OCI-LY1 (cell line): Measurements from ENCODE around the gene CCL25.
A peak's percentile ranks its signal among the peaks of the same experiment; 100 is the strongest.

Experiments used
- H2AFZ ChIP-seq: fragments of 200-600 bp; sonication (generic), shearing (Covaris generic); 2 replicates; pipeline ENCODE4 v1.6.0; 2014; ENCODE audit warnings: antibody characterized with exemption, mild to moderate bottlenecking, low read length
- H3F3A ChIP-seq: fragments of 200-600 bp; sonication (generic), shearing (Covaris generic); 2 replicates; pipeline ENCODE4 v1.6.0; 2014; ENCODE audit warnings: mild to moderate bottlenecking, antibody characterized with exemption, low read length, moderate library complexity; ENCODE audit not compliant: insufficient read depth
- H3K27ac ChIP-seq: fragments of 200-600 bp; sonication (generic); 2 replicates; pipeline ENCODE4 v1.5.1; 2014; ENCODE audit warnings: low read length, mixed run types, mild to moderate bottlenecking, low read depth; ENCODE audit not compliant: poor library complexity, severe bottlenecking
- H3K27me3 ChIP-seq: fragments of 200-600 bp; sonication (generic); 2 replicates; pipeline ENCODE4 v1.6.0; 2014; ENCODE audit warnings: antibody characterized with exemption, mild to moderate bottlenecking, low read length, moderate library complexity; ENCODE audit not compliant: insufficient read depth
- H3K36me3 ChIP-seq: fragments of 200-600 bp; sonication (generic); 2 replicates; pipeline ENCODE4 v1.6.1; 2014; ENCODE audit warnings: mild to moderate bottlenecking, antibody characterized with exemption, low read length, moderate library complexity, mixed read lengths; ENCODE audit not compliant: insufficient read depth
- H3K4me1 ChIP-seq: fragments of 200-600 bp; sonication (generic); 2 replicates; pipeline ENCODE4 v1.5.1; 2014; ENCODE audit warnings: mild to moderate bottlenecking, low read length, moderate library complexity; ENCODE audit not compliant: insufficient read depth, severe bottlenecking
- H3K4me2 ChIP-seq: fragments of 200-600 bp; sonication (generic), shearing (Covaris generic); 2 replicates; pipeline ENCODE4 v1.6.1; 2014; ENCODE audit warnings: low read length
- H3K4me3 ChIP-seq: fragments of 200-600 bp; sonication (generic); 2 replicates; pipeline ENCODE4 v1.5.1; 2014; ENCODE audit warnings: low read length, low read depth, mild to moderate bottlenecking, mixed read lengths; ENCODE audit not compliant: poor library complexity, severe bottlenecking
- H3K79me2 ChIP-seq: fragments of 200-600 bp; shearing (Covaris generic); 2 replicates; pipeline ENCODE4 v1.6.1; 2016; ENCODE audit warnings: mixed run types, low read length, mixed read lengths; ENCODE audit not compliant: insufficient read depth
- H3K9ac ChIP-seq: fragments of 200-600 bp; sonication (generic), shearing (Covaris generic); 2 replicates; pipeline ENCODE4 v1.6.1; 2014; ENCODE audit warnings: mild to moderate bottlenecking, low read length, mixed read lengths
- H3K9me2 ChIP-seq: fragments of 200-600 bp; sonication (generic), shearing (Covaris generic); 2 replicates; pipeline ENCODE4 v1.6.1; 2014; ENCODE audit warnings: low read depth, mild to moderate bottlenecking, low read length, mixed read lengths
- H3K9me3 ChIP-seq: fragments of 200-600 bp; shearing (Covaris generic); 2 replicates; pipeline ENCODE4 v1.6.1; 2014; ENCODE audit warnings: low read length, mixed read lengths
- H4K20me1 ChIP-seq: fragments of 200-600 bp; sonication (generic), shearing (Covaris generic); 2 replicates; pipeline ENCODE4 v1.6.0; 2016; ENCODE audit warnings: mild to moderate bottlenecking, low read length; ENCODE audit not compliant: insufficient read depth
- EZH2 ChIP-seq: fragments of 200-600 bp; sonication (generic), shearing (Covaris generic); IDR thresholded peaks from 2 replicates; pipeline ENCODE4 v1.8.0; 2017; ENCODE audit warnings: borderline replicate concordance, mixed run types, mild to moderate bottlenecking, antibody characterized with exemption, low read length, moderate library complexity, mixed read lengths
- TF ChIP-seq, protein P1 (sequence below): fragments of 200-600 bp; sonication (generic), shearing (Covaris generic); IDR thresholded peaks from 2 replicates; pipeline ENCODE4 v1.5.1; 2017; ENCODE audit warnings: mild to moderate bottlenecking, antibody characterized with exemption, low read length, moderate library complexity, mixed read lengths

CCL25 gene

DNA sequence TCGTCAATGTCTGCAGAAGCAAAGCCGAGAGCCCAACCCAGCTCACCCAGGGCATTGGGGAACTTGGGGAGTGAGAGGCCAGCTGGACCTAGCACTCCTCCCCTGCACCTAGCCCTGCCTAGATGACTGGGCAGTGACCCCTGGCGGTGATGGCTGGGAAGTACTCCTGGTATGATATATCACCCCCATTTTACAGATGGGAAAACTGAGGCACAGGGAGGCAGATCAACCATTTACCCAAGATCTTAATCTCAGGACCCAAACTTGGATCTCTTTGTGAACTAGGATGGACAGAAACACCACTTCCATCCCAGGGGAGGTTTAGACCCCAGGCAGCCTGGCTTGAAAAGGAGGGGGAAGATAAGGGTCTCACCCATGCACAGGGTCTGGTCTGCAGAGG lies 43.5 kb downstream of the CCL25 start:
- no peaks in the 10 kb centered on the region for H3K27me3 ChIP-seq
- no peaks in the 10 kb centered on the region for H3K9me2 ChIP-seq
- H3K9ac ChIP-seq = no peak overlapping the region
- no peaks in the 10 kb centered on the region for H3K79me2 ChIP-seq
- no peak overlapping the region for H3K4me2 ChIP-seq
- no peaks in the 10 kb centered on the region for H3K4me1 ChIP-seq
- H4K20me1 ChIP-seq = no peaks in the 10 kb centered on the region
- H3K9me3 ChIP-seq = peaks cover 11% of the 10 kb centered on the region
- H3K36me3 ChIP-seq = no peaks in the 10 kb centered on the region
- no peak overlapping the region for H2AFZ ChIP-seq
- TF ChIP-seq, protein P1, sequence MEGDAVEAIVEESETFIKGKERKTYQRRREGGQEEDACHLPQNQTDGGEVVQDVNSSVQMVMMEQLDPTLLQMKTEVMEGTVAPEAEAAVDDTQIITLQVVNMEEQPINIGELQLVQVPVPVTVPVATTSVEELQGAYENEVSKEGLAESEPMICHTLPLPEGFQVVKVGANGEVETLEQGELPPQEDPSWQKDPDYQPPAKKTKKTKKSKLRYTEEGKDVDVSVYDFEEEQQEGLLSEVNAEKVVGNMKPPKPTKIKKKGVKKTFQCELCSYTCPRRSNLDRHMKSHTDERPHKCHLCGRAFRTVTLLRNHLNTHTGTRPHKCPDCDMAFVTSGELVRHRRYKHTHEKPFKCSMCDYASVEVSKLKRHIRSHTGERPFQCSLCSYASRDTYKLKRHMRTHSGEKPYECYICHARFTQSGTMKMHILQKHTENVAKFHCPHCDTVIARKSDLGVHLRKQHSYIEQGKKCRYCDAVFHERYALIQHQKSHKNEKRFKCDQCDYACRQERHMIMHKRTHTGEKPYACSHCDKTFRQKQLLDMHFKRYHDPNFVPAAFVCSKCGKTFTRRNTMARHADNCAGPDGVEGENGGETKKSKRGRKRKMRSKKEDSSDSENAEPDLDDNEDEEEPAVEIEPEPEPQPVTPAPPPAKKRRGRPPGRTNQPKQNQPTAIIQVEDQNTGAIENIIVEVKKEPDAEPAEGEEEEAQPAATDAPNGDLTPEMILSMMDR = peak; percentile 60; the same call in 1 of the 2 replicates
- TF ChIP-seq EZH2 = no peak
- H3F3A ChIP-seq = no peaks in the 10 kb centered on the region
- no peak overlapping the region for H3K27ac ChIP-seq
- no peak overlapping the region for H3K4me3 ChIP-seq

DNA sequence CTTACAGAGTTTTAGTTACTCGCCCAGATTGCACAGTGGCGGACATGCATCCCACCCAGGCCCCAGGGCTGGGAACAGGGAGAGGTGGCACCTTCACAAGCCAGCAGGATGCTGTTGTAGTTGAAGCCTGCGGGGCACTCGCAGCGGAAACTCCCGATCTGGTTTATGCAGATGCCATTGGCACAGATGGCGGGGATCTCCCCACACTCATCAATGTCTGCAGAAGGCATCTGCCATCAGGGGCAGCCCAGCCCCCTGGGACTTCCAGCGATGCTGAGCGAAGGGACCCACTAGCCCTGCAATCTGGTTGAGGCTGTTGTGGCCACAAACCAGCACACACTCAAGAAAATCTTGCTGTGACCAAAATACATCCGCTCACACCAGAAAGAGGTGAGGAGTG lies 44.6 kb downstream of the CCL25 start:
- TF ChIP-seq EZH2 = no peak
- TF ChIP-seq, protein P1 = no peak
- Histone ChIP-seq H3K4me1 (no peaks in the 10 kb centered on the region), H4K20me1 (no peaks in the 10 kb centered on the region), H3K36me3 (no peaks in the 10 kb centered on the region), H3K27me3 (no peaks in the 10 kb centered on the region), H3K4me2 (no peak overlapping the region), H3K9ac (no peak overlapping the region), H3F3A (no peaks in the 10 kb centered on the region), H2AFZ (no peak overlapping the region), H3K79me2 (no peaks in the 10 kb centered on the region), H3K9me3 (peaks cover 11% of the 10 kb centered on the region), H3K27ac (no peak overlapping the region), H3K4me3 (no peak overlapping the region), H3K9me2 (no peaks in the 10 kb centered on the region)

DNA sequence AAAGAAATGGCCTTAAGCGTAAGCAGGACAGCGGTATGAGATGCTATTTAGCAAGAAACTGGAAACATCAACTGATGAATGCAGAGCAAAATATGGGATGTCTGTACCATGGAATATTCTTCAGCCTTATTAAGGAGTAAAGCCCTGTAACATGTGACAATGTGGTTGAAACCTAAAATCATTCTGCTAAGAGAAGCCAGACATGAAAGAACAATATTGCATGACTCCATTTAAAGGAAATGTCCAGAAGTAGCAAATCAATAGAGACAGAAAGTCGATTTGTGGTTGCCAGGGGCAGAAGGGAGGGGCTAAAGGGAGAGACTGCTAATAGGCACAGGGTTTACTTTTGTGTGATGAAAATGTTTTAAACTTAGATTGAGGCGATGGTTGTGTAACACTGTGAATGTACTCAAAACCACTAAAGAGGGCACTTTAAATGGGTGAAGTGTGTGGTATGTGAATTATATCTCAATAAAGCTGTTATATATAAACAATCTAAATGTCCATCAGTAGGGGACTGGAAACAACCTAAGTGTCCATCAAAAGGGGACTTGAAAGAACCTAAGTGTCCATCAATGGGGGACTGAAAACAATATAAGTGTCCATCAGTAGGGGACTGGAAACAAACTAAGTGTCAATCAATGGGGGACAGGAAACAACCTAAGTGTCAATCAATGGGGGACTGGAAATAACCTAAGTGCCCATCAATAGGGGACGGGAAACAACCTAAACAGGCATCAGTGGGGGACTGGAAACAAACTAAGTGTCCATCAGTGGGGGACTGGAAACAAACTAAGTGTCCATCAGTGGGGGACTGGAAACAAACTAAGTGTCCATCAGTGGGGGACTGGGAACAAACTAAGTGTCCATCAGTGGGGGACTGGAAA lies 45.4 kb downstream of the CCL25 start:
- Histone ChIP-seq H3K36me3 (no peaks in the 10 kb centered on the region), H3K27ac (no peak overlapping the region)

More for the DNA sequence above, 45.4 kb downstream of the CCL25 start:
- H3K79me2 ChIP-seq = no peaks in the 10 kb centered on the region
- no peak overlapping the region for H3K4me3 ChIP-seq
- no peaks in the 10 kb centered on the region for H3K27me3 ChIP-seq
- H3K9me2 ChIP-seq = no peaks in the 10 kb centered on the region
- H3K9me3 ChIP-seq = peaks cover 11% of the 10 kb centered on the region
- no peak overlapping the region for H3K4me2 ChIP-seq
- no peaks in the 10 kb centered on the region for H4K20me1 ChIP-seq
- TF ChIP-seq, protein P1 = no peak
- TF ChIP-seq EZH2 = no peak
- no peak overlapping the region for H3K9ac ChIP-seq
- H2AFZ ChIP-seq = no peak overlapping the region
- no peaks in the 10 kb centered on the region for H3F3A ChIP-seq
- H3K4me1 ChIP-seq = no peaks in the 10 kb centered on the region
